ENCODE data around the gene RRP15.

RRP15 gene

DNA sequence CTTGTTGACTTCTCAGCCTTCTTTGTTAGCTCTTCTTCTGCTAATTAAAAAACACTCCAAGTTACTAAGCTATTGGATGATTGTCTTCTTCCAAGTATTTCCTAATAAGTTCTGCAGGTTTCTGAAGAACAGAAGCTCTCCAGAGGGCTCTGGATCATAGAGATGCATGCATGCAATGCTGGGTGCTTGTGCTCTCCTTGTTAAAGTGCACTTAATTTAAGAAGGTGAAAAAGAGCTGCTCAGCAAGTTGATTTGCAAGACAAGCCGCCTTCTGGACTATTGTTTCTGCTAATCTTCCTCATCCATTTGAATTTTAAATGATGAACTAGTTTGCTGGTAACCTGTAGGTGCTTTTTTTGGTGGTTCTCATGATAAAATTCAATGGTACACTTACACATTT is 16.1 kb downstream of the RRP15 start:
- TF ChIP-seq, protein P1, sequence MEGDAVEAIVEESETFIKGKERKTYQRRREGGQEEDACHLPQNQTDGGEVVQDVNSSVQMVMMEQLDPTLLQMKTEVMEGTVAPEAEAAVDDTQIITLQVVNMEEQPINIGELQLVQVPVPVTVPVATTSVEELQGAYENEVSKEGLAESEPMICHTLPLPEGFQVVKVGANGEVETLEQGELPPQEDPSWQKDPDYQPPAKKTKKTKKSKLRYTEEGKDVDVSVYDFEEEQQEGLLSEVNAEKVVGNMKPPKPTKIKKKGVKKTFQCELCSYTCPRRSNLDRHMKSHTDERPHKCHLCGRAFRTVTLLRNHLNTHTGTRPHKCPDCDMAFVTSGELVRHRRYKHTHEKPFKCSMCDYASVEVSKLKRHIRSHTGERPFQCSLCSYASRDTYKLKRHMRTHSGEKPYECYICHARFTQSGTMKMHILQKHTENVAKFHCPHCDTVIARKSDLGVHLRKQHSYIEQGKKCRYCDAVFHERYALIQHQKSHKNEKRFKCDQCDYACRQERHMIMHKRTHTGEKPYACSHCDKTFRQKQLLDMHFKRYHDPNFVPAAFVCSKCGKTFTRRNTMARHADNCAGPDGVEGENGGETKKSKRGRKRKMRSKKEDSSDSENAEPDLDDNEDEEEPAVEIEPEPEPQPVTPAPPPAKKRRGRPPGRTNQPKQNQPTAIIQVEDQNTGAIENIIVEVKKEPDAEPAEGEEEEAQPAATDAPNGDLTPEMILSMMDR (IDR thresholded peaks at IDR 0.05; ENCODE audit: low read depth, low read length, missing control alignments): no peak
- no peak for DNase-seq (ENCODE audit: extremely low read depth, low read depth)
- no peak overlapping the region for H3K4me3 ChIP-seq (replicated peaks; ENCODE audit: low read depth, low read length)

DNA sequence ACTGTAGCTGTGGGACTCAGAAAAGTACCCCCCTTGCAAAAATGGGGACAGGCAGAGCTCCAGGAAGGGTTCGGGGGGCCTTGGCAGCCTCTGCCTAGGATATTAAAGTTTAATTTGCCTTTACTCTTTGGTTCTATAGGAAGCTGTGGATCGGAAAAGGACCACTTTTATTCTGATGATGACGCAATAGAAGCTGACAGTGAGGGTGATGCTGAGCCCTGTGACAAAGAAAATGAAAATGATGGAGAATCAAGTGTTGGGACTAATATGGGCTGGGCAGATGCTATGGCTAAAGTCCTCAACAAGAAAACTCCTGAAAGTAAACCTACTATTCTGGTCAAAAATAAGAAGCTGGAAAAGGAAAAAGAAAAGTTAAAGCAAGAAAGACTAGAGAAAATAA is 17.1 kb downstream of the RRP15 start:
- TF ChIP-seq, protein P1 (IDR thresholded peaks at IDR 0.05; ENCODE audit: low read depth, low read length, missing control alignments): no peak
- H3K4me3 ChIP-seq (replicated peaks; ENCODE audit: low read depth, low read length): no peak overlapping the region
- DNase-seq (ENCODE audit: extremely low read depth, low read depth): no peak

DNA sequence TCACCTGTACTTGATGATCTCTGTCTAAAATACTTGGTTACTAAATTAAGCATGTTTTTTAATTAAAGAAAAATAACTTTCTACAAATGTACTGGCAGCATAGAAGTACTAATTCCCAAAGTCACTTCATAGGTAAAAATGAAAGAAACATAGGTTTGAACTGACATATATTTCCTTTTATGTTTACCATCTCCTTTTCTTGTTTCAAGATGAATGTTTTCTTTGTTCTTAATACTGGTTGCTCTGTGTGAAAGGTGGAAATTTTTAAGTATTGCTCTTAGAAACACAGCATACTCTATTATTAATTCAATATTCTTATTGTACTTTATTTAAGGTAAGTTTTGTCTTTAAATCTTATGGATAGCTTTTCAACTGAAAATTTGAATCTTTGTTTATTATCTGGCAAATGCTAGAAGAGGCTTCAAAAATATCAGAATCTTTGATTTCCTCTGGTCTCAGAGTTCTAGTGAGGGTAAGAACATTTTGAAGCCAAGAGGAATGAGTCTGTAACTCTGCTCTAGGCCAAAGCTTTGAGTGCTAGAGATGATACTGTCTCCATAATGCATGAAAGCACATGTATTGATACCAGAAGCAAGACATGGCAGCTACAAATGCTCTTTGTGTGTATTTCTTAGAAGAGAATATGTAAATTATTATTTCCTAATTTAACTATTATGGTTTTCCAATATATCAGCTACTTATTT is 18.2 kb downstream of the RRP15 start:
- TF ChIP-seq, protein P1 (IDR thresholded peaks at IDR 0.05; ENCODE audit: low read depth, low read length, missing control alignments): no peak
- no peak overlapping the region for H3K4me3 ChIP-seq (replicated peaks; ENCODE audit: low read depth, low read length)
- DNase-seq (ENCODE audit: extremely low read depth, low read depth): no peak

DNA sequence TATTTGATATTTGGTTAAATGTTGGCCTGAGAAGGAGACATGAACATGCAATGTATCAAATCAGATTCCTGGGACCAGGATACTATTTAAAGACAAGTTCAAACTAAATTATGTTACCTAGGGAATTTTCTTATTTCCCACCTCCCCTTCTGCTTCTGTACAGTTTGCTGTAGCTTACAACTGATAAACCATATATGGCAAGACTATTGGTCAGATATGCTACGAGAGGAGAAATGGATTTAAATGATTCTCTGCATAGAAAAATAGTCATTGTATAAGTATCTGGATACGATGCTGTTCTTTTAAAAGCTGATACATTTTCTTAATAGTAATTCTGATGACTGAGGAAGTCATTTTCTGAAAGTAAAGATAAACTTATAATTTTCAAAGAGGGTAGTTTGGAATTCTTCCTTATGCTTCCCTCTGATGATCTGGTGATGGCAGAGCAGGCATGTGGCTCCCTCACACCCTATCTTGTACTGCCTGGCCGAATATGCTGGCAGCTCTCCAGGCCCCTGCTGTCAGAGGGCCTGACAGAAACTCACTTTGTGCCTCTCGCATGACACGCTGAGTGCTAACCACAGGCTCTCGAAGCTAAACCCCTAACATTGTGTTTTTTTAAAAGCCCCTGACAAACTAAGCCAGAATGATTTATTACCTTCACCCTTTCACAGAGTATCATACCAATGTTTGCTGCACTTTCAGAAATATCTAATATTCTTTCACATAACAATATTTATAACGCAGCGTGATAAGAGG is 19.4 kb downstream of the RRP15 start:
- no peak overlapping the region for H3K4me3 ChIP-seq (replicated peaks; ENCODE audit: low read depth, low read length)
- DNase-seq (ENCODE audit: extremely low read depth, low read depth): no peak
- TF ChIP-seq, protein P1 (IDR thresholded peaks at IDR 0.05; ENCODE audit: low read depth, low read length, missing control alignments): no peak

DNA sequence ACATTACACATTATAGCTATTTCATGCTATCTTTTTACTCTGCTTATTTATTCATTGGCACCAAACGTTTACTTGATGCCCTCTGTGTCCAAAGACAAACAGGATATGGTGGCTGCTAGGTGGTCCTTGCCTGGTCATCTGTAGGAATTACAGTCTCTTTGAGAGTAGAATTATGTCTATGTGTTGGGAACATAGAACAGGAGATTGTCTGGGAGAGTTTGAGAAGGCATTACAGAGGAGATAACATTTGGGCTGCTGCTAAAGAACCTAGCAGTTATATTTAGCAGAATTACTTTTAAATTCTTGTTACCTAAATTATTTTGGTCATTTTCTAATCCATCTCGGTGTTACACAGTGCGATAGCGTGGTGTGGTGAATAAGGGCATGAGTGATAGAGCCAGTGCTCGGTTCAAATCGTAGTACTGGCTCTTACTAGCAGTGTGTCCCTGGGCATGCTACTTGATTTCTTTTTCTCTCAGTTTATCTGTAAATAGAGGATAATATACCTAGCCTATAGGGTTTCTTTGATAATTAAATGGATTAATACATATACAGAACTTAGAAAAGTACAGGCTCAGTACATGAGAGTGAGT is 20.5 kb downstream of the RRP15 start:
- H3K4me3 ChIP-seq (replicated peaks; ENCODE audit: low read depth, low read length): no peak overlapping the region
- TF ChIP-seq, protein P1 (IDR thresholded peaks at IDR 0.05; ENCODE audit: low read depth, low read length, missing control alignments): no peak
- DNase-seq (ENCODE audit: extremely low read depth, low read depth): no peak

DNA sequence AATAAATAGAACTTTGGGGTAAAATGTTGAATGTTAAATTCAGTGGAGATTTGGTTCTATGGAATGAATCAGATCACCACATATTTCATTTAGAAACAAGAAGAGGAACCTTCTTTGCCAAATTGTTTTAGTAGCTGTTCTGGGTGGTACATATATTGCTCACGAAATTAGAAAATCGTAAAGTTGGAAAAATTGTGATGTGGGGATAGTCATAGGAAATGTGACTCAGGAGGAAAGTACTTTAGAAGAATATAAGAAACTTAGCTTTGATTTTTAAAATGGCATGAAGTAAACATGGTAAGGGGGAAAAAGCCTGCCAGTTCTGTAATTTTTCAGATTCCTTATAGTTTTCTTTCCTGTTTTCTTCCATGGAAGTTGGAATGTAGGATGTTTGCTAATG is 27.4 kb downstream of the RRP15 start:
- TF ChIP-seq, protein P1 (IDR thresholded peaks at IDR 0.05; ENCODE audit: low read depth, low read length, missing control alignments): no peak
- no peak overlapping the region for H3K4me3 ChIP-seq (replicated peaks; ENCODE audit: low read depth, low read length)
- DNase-seq (ENCODE audit: extremely low read depth, low read depth): no peak

Measured in HFF-Myc (cell line).